Hematopoietic multipotent progenitor cell (in vitro differentiated cells): ENCODE measurements around the gene SF3B1. TPM values are rescaled to one million over a fixed set of nuclear protein-coding genes. Genes with fewer than 3 reads are reported as not detected.
"Not testable (repeated sequence)": the region's sequence is repeated elsewhere in the genome, so short reads cannot be mapped to it uniquely, and the experiment has no call there.

Source experiments
- DNase-seq, 3 donors: peaks; one replicate each; pipeline ENCODE4 v3.0.0-alpha.2; 2011 to 2015; ENCODE audit warnings: low read depth in 2 of 3, low spot score in 2 of 3
- total RNA-seq: library from RNA; depleted of rRNA; stranded (reverse); fragments of >200 nt; gene quantifications from one replicate; pipeline ENCODE4 v1.2.3, GENCODE V29; 2012

Gene SF3B1
- 159 TPM for total RNA-seq

GRCh38 chr2:197434541-197435513 is at the start of gene SF3B1:
TSS of gene SF3B1 (minus strand) at chr2:197435028. CDS start at chr2:197434999, 29 bp downstream.
- peak; percentile 97 to 99 (median 99) for DNase-seq

DNA sequence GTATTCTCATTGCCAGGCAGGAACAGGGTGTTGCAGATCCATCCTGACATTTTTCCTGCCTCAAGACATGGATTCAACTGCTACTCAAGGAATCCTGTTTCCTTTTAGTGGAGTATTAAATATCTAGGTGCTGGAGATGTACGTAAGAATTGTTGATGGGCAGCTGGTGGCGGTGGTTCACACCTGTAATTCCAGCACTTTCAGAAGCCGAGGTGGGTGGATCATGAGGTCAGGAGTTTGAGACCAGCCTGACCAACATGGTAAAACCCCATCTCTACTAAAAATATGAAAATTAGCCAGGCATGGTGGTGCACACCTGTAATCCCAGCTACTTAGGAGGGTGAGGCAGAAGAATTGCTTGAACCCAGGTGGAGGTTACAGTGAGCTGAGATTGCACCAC is 49.4 kb upstream of the SF3B1 start:
- DNase-seq = not testable (repeated sequence)

GRCh38 chr2:197480165-197481036 is 45.6 kb upstream of the SF3B1 start:
- DNase-seq = no peak

DNA sequence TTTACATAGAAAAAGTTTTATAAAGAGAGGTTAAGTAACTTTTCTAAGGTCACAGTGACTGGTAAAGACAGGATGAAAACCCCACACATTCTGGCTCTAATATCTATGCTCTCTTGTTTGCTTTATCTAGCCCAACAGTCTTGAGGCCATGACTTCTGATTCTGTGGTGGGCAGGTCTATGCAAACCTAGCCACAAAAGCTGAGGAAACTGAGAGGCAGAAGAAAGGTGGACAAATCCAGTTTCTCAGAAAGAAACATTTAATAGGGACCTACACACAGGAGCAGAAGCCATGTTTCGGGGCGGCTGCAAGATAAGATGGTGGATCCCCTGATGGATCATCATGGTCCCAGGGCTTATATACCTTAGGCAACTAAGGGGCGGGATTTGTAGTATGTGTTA is 43.0 kb upstream of the SF3B1 start:
- DNase-seq = no peak

DNA sequence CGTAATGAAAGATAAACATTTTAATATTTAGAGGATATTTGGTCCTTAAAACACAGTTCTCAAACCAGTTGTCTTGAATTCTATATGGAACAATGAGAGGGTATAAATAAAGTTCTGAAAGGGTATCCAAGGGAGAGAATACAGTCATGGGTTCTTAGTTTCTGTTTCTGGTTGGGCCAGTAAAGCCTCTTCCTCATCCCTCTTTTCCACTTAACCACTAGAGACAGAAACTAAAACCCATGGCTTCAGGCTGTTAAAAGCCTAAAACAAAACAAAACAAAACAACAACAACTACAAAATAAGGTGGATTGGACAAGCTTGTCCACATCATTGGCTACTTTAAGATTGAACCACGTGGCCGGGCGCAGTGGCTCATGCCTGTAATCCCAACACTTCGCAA is 37.3 kb upstream of the SF3B1 start:
- DNase-seq = no peak

DNA sequence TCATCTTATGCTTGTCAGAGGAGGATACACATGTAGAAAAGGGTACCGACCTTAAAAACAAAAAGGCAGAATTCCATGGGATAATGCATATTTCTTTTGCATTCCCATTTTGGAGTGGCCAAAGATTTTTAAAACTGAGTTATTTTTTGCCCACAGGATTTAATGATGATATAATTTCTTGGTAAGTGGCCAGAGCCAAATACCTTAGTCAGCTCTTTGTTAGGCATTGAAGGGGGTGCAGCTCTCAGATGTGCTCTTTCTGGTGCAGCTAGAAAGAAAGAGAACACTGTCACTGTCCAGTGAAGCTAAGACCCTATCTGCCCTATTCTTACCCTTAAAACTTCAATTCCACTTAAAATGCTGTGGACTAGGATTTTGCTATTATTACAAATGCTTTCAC is 29.3 kb upstream of the SF3B1 start:
- DNase-seq = no peak

DNA sequence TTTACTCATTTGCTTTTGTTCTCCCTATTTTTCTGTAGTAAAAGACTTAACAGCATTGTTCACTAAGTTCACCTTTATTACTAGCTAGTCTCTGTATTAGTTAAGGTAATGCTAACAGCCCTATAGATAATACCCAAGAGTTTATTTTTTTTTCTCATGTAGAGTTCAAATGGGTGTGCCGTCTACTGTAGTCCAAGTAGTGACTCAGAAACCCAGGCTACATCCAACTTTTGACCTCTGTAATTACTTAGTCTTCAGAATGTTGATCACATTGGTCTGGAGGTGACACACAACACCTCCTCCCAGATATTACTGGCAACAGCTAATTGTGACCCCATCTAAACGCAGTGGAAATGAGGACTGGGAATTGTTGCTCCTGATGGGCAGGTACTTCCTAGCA is 26.2 kb upstream of the SF3B1 start:
- no peak for DNase-seq

- DNase-seq = no peak
These were observed 25.8 kb upstream of the SF3B1 start for GRCh38 chr2:197460649-197461048.

DNA sequence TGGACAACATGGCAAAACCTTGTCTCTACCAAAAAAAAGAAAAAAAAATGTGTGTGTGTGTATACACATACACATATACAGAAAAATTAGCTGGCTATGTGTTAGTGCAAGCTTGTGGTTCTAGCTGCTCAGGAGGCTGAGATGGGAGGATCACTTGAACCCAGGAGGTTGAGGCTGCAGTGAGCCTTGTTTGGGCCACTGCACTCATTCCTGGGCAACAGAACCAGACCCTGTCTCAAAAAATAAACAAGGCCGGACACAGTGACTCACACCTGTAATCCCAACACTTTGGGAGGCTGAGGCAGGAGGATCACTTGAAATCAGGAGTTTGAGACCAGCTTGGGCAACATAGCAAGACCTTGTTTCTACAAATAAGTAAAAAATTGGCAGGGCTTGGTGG is 20.6 kb upstream of the SF3B1 start:
- DNase-seq = no peak

DNA sequence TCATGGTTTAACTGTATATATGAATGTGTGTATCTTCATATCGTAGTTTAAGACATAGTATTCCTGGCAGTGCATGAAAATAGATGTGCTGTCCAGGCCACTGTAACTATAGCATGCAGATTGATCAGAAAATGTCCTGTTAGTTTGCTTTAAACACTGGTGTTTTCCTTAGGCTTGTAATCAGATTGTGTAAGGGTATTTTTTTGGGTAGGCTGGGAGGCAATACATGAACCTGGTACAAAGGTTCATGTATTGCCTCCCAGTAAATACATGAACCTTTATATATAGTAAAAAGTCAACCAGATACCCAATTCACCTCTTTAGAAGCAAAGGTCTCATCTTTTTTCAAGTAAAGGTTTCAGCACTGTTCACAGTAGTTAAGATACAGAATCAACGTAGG is 20.1 kb upstream of the SF3B1 start:
- no peak for DNase-seq

- no peak for DNase-seq
These were observed 19.1 kb upstream of the SF3B1 start for GRCh38 chr2:197453914-197454398.

DNA sequence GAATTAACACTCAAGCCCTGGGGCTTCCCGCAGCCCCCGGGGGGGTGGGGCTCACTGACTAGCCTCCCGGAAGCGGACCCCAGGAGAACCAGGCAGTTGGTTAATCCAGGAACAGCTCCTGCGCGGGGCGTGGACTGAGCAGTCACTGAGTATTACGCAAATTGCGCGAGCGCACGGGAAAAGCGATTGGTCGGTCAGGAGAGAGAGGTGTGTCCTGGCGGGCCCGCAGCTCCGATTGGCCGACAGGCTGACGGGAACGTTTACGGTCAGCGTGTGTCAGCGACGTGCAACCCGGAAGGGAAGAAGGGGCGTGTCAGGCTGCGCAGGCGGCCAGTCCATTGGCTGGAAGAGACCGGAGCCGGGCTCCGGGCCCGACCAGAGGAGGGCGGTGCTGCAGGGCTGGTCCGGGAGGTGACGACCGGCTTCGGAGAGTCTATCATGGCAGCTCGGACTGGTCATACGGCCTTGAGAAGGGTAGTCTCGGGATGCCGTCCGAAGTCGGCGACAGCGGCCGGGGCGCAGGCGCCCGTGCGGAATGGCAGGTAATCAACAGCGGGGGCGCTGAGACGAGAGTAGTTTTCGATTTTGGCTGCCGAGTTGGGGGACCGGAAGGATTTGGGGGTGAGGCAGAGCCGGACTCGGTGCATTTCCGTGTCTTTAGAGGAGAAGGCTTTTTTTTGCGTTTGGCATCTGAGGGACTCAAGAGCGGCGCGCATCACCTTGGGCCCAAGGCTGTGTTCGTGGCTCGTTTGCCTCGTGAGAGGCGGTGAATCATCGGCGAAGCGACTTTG is 18.5 kb upstream of the SF3B1 start, which contains the start of gene COQ10B:
Gene COQ10B (plus strand): TSS at position 430 of the 791 bp plus-strand sequence. CDS start 9 bp downstream, at position 439.
- DNase-seq = peak; percentile 94 to 99 (median 99)

GRCh38 chr2:197452754-197453122 is 17.9 kb upstream of the SF3B1 start:
- DNase-seq = no peak

- peak in 1 of 3 donors; percentile 23 for DNase-seq
These were observed 16.1 kb upstream of the SF3B1 start for GRCh38 chr2:197450935-197451358.

- DNase-seq = no peak
These were observed 15.6 kb upstream of the SF3B1 start for GRCh38 chr2:197450465-197450864.

- no peak for DNase-seq
These were observed 12.0 kb upstream of the SF3B1 start for GRCh38 chr2:197446844-197447243.

- no peak for DNase-seq
These were observed 10.9 kb upstream of the SF3B1 start for GRCh38 chr2:197445746-197446145.

DNA sequence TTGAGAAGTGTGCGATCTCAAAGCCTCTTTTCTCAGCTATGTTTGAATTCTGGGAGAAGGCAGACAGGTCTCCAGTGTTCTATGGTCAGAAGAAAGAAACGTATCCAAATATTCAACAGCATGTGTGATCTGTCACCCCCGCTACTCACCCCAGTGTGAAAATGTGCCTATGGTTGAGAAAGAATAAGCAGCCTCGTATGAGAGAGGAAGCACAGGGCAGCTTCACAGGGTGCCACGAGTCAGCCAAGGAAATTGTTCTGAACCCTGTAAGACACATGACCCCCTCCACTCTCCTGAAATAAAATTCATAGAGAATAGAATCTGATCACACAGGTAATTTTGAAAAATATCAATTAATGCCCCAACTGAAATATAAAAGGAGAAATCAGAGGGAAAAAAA is 8.0 kb upstream of the SF3B1 start:
- peak in 1 of 3 donors; percentile 23 for DNase-seq

DNA sequence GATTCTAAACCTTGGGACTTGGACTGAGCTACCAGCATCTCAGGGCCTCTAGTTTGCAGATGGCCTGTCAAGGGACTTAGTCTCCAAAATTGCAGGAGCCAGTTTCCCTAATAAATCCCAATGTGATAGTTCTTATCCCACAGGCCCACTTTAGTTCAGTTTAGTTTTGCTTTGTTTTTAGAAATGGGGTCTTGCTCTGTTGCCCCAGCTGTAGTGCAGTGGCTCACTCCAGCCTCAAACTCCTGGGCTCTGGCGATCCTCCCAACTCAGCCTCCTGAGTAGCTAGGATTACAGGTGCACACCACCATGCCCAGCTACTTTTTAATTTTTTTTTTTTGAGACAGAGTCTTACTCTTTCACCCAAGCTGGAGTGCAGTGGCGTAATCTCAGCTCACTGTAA is 2.6 kb upstream of the SF3B1 start:
- DNase-seq = no peak
